ENCODE data around the gene PPFIBP1. TPM values are rescaled to one million over a fixed set of nuclear protein-coding genes. Genes with fewer than 3 reads are reported as not detected.

Gene PPFIBP1
- total RNA-seq, 6 donors from 2014 or later, result 67.5 to 129 (median 101) TPM

DNA sequence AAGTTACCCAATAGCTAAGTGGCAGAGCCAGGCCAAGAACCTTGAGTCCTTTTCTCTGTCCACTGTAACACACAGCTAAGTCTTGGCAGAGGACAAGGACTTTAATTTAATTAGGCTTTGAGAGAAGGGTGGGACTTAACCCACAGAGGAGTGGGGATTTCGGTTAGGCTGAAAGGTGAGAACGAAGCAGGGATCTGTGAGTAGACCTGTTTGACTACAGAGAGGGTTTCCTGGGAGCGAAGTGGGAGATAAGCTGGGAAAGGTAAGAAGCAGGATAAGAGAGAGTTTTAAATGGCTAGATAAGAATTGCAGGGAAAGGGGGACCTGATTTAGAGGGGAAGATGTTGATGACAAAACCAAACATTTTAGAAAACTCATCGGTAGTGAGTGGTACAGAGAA, 2.0 kb upstream of the PPFIBP1 start:
- H3K4me3 ChIP-seq, result no peak overlapping the region
- TF ChIP-seq, protein P1, sequence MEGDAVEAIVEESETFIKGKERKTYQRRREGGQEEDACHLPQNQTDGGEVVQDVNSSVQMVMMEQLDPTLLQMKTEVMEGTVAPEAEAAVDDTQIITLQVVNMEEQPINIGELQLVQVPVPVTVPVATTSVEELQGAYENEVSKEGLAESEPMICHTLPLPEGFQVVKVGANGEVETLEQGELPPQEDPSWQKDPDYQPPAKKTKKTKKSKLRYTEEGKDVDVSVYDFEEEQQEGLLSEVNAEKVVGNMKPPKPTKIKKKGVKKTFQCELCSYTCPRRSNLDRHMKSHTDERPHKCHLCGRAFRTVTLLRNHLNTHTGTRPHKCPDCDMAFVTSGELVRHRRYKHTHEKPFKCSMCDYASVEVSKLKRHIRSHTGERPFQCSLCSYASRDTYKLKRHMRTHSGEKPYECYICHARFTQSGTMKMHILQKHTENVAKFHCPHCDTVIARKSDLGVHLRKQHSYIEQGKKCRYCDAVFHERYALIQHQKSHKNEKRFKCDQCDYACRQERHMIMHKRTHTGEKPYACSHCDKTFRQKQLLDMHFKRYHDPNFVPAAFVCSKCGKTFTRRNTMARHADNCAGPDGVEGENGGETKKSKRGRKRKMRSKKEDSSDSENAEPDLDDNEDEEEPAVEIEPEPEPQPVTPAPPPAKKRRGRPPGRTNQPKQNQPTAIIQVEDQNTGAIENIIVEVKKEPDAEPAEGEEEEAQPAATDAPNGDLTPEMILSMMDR (IDR thresholded peaks at IDR 0.05), result no peak
- TF ChIP-seq POLR2A (IDR thresholded peaks at IDR 0.05), result no peak
- no peak for TF ChIP-seq EP300 (IDR thresholded peaks at IDR 0.05)
- no peak for TF ChIP-seq POLR2AphosphoS5 (IDR thresholded peaks at IDR 0.05)
- H3K27ac ChIP-seq, result peak overlapping the region; percentile 26 to 90 (median 38)
- H3K4me1 ChIP-seq, result peaks cover 7 to 32% (median 26%) of the 10 kb centered on the region in 4 donors
- WGBS, 2 donors, result 83 to 84% methylated on average over 4 of the region's 4 CpGs
- ATAC-seq (ENCODE audit: low FRiP score in 2 of 2) (no peak), DNase-seq (no peak)
- no peaks in the 10 kb centered on the region for H3K27me3 ChIP-seq
- no peaks in the 10 kb centered on the region for H3K9me3 ChIP-seq
- no peaks in the 10 kb centered on the region for H3K36me3 ChIP-seq

DNA sequence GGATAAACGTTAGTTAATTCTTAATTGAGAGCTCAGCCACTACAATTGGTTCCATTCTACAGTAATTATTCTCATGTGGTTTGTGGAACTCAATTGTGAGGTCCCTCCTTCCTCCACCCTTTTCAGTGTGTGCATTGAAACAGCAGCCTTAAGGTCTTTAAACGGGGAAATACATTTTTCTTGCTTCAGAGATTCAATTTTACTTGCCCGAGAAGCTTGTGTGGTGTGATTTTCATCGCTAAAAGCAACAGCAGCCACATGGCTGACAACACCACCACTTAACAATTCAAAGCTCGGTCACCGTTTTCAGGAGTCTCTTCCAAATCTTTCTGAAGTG, 733 bp upstream of the PPFIBP1 start:
- no peaks in the 10 kb centered on the region for H3K9me3 ChIP-seq
- TF ChIP-seq EP300 (IDR thresholded peaks at IDR 0.05) (no peak), POLR2A (IDR thresholded peaks at IDR 0.05) (no peak), POLR2AphosphoS5 (IDR thresholded peaks at IDR 0.05) (no peak)
- TF ChIP-seq, protein P1 (IDR thresholded peaks at IDR 0.05), result no peak

DNA sequence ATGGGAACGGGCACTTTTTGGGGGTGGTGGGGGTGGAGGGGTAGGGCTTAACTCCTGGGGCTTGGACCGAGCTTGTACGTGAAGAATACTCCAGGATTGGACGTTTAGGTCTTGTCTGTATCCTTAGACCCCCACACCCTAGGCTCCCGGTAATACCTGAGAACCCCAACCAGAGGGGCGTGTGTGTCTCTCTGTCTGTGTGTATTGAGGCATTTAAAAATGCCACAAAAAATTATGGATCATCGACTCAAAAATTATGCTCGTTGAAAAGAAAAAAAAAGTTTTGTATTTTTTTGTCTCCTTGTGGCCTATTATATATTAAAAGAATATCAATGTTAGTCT, 459 bp downstream of the PPFIBP1 start:
- TF ChIP-seq EP300 (IDR thresholded peaks at IDR 0.05) (no peak), POLR2AphosphoS5 (IDR thresholded peaks at IDR 0.05) (no peak)
- H3K4me1 ChIP-seq, result peaks cover 7 to 32% (median 26%) of the 10 kb centered on the region in 4 donors
- peak overlapping the region; percentile 56 to 81 (median 71) for H3K4me3 ChIP-seq
- H3K36me3 ChIP-seq, result no peaks in the 10 kb centered on the region
- ATAC-seq (ENCODE audit: low FRiP score in 2 of 2) (no peak), DNase-seq (no peak)
- H3K27me3 ChIP-seq, result no peaks in the 10 kb centered on the region
- peak overlapping the region; percentile 88 to 96 (median 90) for H3K27ac ChIP-seq
- no peaks in the 10 kb centered on the region for H3K9me3 ChIP-seq
- WGBS, 2 donors, result 1 to 2% methylated on average over 5 to 8 of the region's 8 CpGs

More for the DNA sequence above, 733 bp upstream of the PPFIBP1 start:
- Histone ChIP-seq H3K4me1 (peaks cover 7 to 32% (median 26%) of the 10 kb centered on the region in 4 donors), H3K27ac (peak overlapping the region; percentile 88 to 96 (median 90)), H3K27me3 (no peaks in the 10 kb centered on the region), H3K36me3 (no peaks in the 10 kb centered on the region), H3K4me3 (peak overlapping the region; percentile 24 to 81 (median 65))
- DNase-seq (no peak), ATAC-seq (ENCODE audit: low FRiP score in 2 of 2) (no peak)
- 0 to 1% methylated on average over 6 of the region's 6 CpGs for WGBS, 2 donors

DNA sequence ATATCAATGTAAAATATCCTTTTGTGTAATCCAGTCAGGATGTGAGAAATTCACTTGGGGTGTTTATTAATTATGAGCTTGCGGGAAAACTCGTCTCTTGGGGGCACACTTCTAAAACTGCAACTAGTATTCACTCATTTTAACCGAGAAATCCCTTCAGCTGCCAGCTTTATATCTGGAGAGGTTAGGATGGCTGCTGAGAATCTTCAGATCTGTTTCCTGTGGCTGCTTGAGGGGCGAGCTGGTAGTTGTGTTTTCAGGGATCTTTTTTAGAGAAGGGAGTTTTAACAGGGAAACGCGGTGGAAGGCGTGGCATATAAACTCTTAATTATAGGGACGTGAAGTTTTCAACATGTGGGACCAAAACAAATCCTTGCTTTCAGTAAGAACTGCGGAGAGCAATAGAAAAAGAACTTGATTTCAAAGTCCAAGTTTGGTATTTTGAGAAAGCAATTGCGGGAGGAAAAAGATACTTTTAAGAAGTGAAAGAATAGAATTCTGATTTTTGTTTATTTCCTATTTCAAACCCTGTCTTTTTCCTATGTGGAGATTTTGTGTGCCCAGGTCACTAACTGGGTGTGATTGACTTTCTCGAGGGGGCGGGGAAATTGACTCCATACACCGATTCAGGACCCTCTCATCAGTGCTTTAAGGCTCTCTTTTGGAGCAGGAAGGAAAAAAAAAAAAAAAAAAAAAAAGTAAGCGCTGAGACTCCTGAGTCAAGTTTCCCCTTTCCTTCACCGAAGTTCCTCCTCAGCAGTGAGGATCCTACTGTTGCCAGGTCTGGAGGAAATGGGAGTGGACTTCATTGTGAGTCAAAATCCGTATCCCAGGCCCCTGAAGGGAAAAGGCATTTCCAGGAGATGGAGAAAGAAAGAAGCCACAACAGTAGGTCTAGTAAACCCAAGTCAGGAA, 1.1 kb downstream of the PPFIBP1 start:
- WGBS, 2 donors, result 2% methylated on average over 16 of the region's 16 CpGs
- no peaks in the 10 kb centered on the region for H3K9me3 ChIP-seq
- no peaks in the 10 kb centered on the region for H3K27me3 ChIP-seq
- ATAC-seq (ENCODE audit: low FRiP score in 2 of 2) (peak in 1 of 2 donors; percentile 18), DNase-seq (no peak)
- no peaks in the 10 kb centered on the region for H3K36me3 ChIP-seq
- peaks cover 7 to 32% (median 26%) of the 10 kb centered on the region in 4 donors for H3K4me1 ChIP-seq
- peak overlapping the region; percentile 88 to 96 (median 90) for H3K27ac ChIP-seq
- TF ChIP-seq, protein P1 (IDR thresholded peaks at IDR 0.05), result no peak
- no peak for TF ChIP-seq POLR2A (IDR thresholded peaks at IDR 0.05)
- no peak for TF ChIP-seq EP300 (IDR thresholded peaks at IDR 0.05)
- TF ChIP-seq POLR2AphosphoS5 (IDR thresholded peaks at IDR 0.05), result no peak
- H3K4me3 ChIP-seq, result peak overlapping the region; percentile 56 to 81 (median 71)

DNA sequence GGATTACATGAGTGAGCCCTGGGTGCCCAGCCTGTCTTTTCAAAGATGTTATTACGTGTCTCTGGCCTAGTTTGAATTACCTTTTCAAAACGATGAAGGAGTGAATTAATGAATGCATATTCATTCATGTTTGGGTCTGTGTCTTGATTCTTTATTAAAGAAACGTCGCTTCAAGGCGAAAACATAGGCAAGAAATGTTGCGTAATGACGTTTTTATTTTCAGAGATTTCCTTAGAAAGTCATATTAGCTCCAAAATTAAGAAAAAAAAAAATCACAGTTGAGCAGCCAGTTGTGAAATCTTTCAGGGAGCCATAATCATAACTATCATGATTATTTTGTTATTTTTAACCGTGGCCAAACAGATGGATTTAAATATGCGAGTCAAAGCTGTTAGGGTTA, 3.5 kb downstream of the PPFIBP1 start:
- H3K4me3 ChIP-seq, result no peak overlapping the region
- ATAC-seq (ENCODE audit: low FRiP score in 2 of 2), result no peak
- no peaks in the 10 kb centered on the region for H3K9me3 ChIP-seq
- 85% methylated on average over 9 of the region's 9 CpGs for WGBS, 2 donors
- DNase-seq, result no peak
- no peaks in the 10 kb centered on the region for H3K27me3 ChIP-seq
- TF ChIP-seq, protein P1 (IDR thresholded peaks at IDR 0.05), result no peak
- no peak for TF ChIP-seq POLR2A (IDR thresholded peaks at IDR 0.05)
- TF ChIP-seq EP300 (IDR thresholded peaks at IDR 0.05), result no peak
- TF ChIP-seq POLR2AphosphoS5 (IDR thresholded peaks at IDR 0.05), result no peak
- peaks cover 13 to 31% (median 23%) of the 10 kb centered on the region in 4 donors for H3K4me1 ChIP-seq
- peak overlapping the region in 1 of 4 donors; percentile 12 for H3K27ac ChIP-seq
- H3K36me3 ChIP-seq, result no peaks in the 10 kb centered on the region

Data from upper lobe of left lung (tissue), 6 donors.